22Rv1 (cell line): ENCODE data around the gene WIPF3.

Experiments
- H3K27ac ChIP-seq: fragments of 450-650 bp; 2 replicates; pipeline ENCODE4 v1.5.1; 2017
- CTCF ChIP-seq: fragments of 450-650 bp; IDR thresholded peaks from 2 replicates; pipeline ENCODE4 v1.5.1; 2017; ENCODE audit warnings: mild to moderate bottlenecking
- ZFX ChIP-seq: fragments of 450-650 bp; IDR thresholded peaks from 2 replicates; pipeline ENCODE4 v1.6.1; 2017; ENCODE audit warnings: antibody characterized with exemption, borderline replicate concordance

WIPF3 gene

GRCh38 chr7:29858191-29858951 lies 52.1 kb downstream of the WIPF3 start:
- TF ChIP-seq CTCF, result no peak
- no peak for TF ChIP-seq ZFX
- H3K27ac ChIP-seq, result no peak overlapping the region

GRCh38 chr7:29859104-29859503 lies 52.8 kb downstream of the WIPF3 start:
- H3K27ac ChIP-seq, result no peak overlapping the region
- no peak for TF ChIP-seq ZFX

GRCh38 chr7:29859524-29860185 lies 53.3 kb downstream of the WIPF3 start:
- no peak overlapping the region for H3K27ac ChIP-seq
- no peak for TF ChIP-seq ZFX
- TF ChIP-seq CTCF, result no peak

GRCh38 chr7:29860186-29860585 lies 53.9 kb downstream of the WIPF3 start:
- H3K27ac ChIP-seq, result no peak overlapping the region
- TF ChIP-seq ZFX (no peak), CTCF (no peak)

GRCh38 chr7:29861884-29862283 lies 55.6 kb downstream of the WIPF3 start:
- TF ChIP-seq ZFX (no peak), CTCF (no peak)
- H3K27ac ChIP-seq, result no peak overlapping the region

GRCh38 chr7:29864656-29865055 lies 58.3 kb downstream of the WIPF3 start:
- no peak overlapping the region for H3K27ac ChIP-seq
- TF ChIP-seq CTCF, result no peak
- no peak for TF ChIP-seq ZFX

- no peak for TF ChIP-seq ZFX
- TF ChIP-seq CTCF, result no peak
- no peak overlapping the region for H3K27ac ChIP-seq
Observed at GRCh38 chr7:29865526-29865925, 59.2 kb downstream of the WIPF3 start.
